Neuronal stem cell (in vitro differentiated cells): ENCODE data around the gene HLA-C.
"Not testable (repeated sequence)": the region's sequence is repeated elsewhere in the genome, so short reads cannot be mapped to it uniquely, and the experiment has no call there.

ENCODE experiments used
- DNase-seq: peaks from one replicate; pipeline ENCODE4 v3.0.0-alpha.2; 2013; ENCODE audit warnings: low spot score
- H2AFZ ChIP-seq: one replicate; pipeline ENCODE4 v1.6.1; 2013; ENCODE audit warnings: mild to moderate bottlenecking, low read length, inconsistent platforms
- H2AK5ac ChIP-seq: 2 replicates; pipeline ENCODE4 v1.6.1; 2013; ENCODE audit warnings: low read depth, mild to moderate bottlenecking, inconsistent platforms, low read length, moderate library complexity, mixed read lengths
- H2BK120ac ChIP-seq: 2 replicates; pipeline ENCODE4 v1.6.1; 2013; ENCODE audit warnings: low read depth, mild to moderate bottlenecking, inconsistent platforms, low read length, moderate library complexity, mixed read lengths
- H2BK12ac ChIP-seq: one replicate; pipeline ENCODE4 v1.6.1; 2013; ENCODE audit warnings: low read length, inconsistent platforms
- H2BK15ac ChIP-seq: 2 replicates; pipeline ENCODE4 v1.6.1; 2013; ENCODE audit warnings: mild to moderate bottlenecking, low read length, inconsistent platforms, mixed read lengths
- H2BK5ac ChIP-seq: one replicate; pipeline ENCODE4 v1.6.1; 2013; ENCODE audit warnings: inconsistent platforms, mild to moderate bottlenecking, low read length, moderate library complexity
- H3K14ac ChIP-seq: one replicate; pipeline ENCODE4 v1.6.1; 2013; ENCODE audit warnings: low read length, inconsistent platforms
- H3K18ac ChIP-seq: 2 replicates; pipeline ENCODE4 v1.6.1; 2013; ENCODE audit warnings: low read length, inconsistent platforms
- H3K23ac ChIP-seq: 2 replicates; pipeline ENCODE4 v1.6.1; 2013; ENCODE audit warnings: low read depth, mild to moderate bottlenecking, mixed read lengths, low read length, inconsistent platforms; ENCODE audit not compliant: poor library complexity
- H3K27ac ChIP-seq: replicated peaks from 3 replicates; pipeline ENCODE4 v1.5.1; 2013; ENCODE audit warnings: low read length, inconsistent platforms
- H3K27me3 ChIP-seq, 3 experiments: 2 replicates each; pipeline ENCODE4 v1.6.1; 2013; ENCODE audit warnings: low read length in 3 of 3, mild to moderate bottlenecking in 2 of 3, inconsistent platforms in 1 of 3, low read depth in 1 of 3, mixed read lengths in 1 of 3, moderate library complexity in 1 of 3; ENCODE audit not compliant: control insufficient read depth in 3 of 3, insufficient read depth in 3 of 3
- H3K36me3 ChIP-seq, 2 donors: replicated peaks in 1 of 2; 2 replicates each; pipeline ENCODE4 v1.6.1; 2013; ENCODE audit warnings: low read length in 2 of 2; ENCODE audit not compliant: control insufficient read depth in 2 of 2, insufficient read depth in 2 of 2
- H3K4ac ChIP-seq: 2 replicates; pipeline ENCODE4 v1.6.1; 2013; ENCODE audit warnings: inconsistent platforms, mild to moderate bottlenecking, low read length, moderate library complexity
- H3K4me1 ChIP-seq, 2 donors: 1 replicate in 1 of 2; 2 replicates in 1 of 2; pipeline ENCODE4 v1.6.1; 2013; ENCODE audit warnings: low read length in 2 of 2, low read depth in 1 of 2; ENCODE audit not compliant: control insufficient read depth in 2 of 2, insufficient read depth in 1 of 2
- H3K4me2 ChIP-seq: one replicate; pipeline ENCODE4 v1.6.1; 2013; ENCODE audit warnings: mild to moderate bottlenecking, low read length, inconsistent platforms; ENCODE audit not compliant: insufficient read depth, poor library complexity, severe bottlenecking
- H3K4me3 ChIP-seq, 2 donors: 2 replicates each; pipeline ENCODE4 v1.5.1; 2013; ENCODE audit warnings: low read length in 2 of 2, mild to moderate bottlenecking in 2 of 2, inconsistent platforms in 1 of 2, moderate library complexity in 1 of 2
- H3K79me1 ChIP-seq: one replicate; pipeline ENCODE4 v1.6.1; 2013; ENCODE audit warnings: low read depth, mild to moderate bottlenecking, inconsistent platforms, low read length, moderate library complexity
- H3K9ac ChIP-seq: one replicate; pipeline ENCODE4 v1.6.1; 2013; ENCODE audit warnings: mild to moderate bottlenecking, low read depth, low read length, inconsistent platforms; ENCODE audit not compliant: poor library complexity
- H3K9me3 ChIP-seq, 2 donors: replicated peaks in 1 of 2; 2 replicates each; pipeline versions ENCODE3 to v1.6.1; 2013; ENCODE audit warnings: low read length in 2 of 2, mild to moderate bottlenecking in 2 of 2, inconsistent platforms in 1 of 2, low read depth in 1 of 2, mixed read lengths in 1 of 2, moderate library complexity in 1 of 2; ENCODE audit not compliant: control insufficient read depth in 2 of 2, insufficient read depth in 1 of 2
- H4K8ac ChIP-seq: one replicate; pipeline ENCODE4 v1.6.1; 2013; ENCODE audit warnings: low read depth, mild to moderate bottlenecking, inconsistent platforms, low read length, moderate library complexity
- H4K91ac ChIP-seq: one replicate; pipeline ENCODE4 v1.6.1; 2013; ENCODE audit warnings: low read length, low read depth, mild to moderate bottlenecking, inconsistent platforms; ENCODE audit not compliant: poor library complexity
- WGBS, 2 donors: extraction: QIAGEN DNeasy Blood & Tissue Kit; methylation state at CpG; one replicate each; pipeline ENCODE4 v1.1.7; 2013; ENCODE audit warnings: missing lambda C conversion rate in 2 of 2, mixed read lengths in 1 of 2; ENCODE audit not compliant: insufficient read length in 2 of 2, insufficient replicate concordance in 1 of 2; ENCODE audit errors: extremely low coverage in 2 of 2; 5-methylcytosine and 5-hydroxymethylcytosine counted together

HLA-C gene

GRCh38 chr6:31259995-31260394, 11.9 kb downstream of the HLA-C start:
- H3K14ac ChIP-seq, H3K36me3 ChIP-seq, H2BK12ac ChIP-seq, H3K4ac ChIP-seq, H3K4me3 ChIP-seq, H2AFZ ChIP-seq, H3K9me3 ChIP-seq, H3K27me3 ChIP-seq, H2AK5ac ChIP-seq, H2BK15ac ChIP-seq, H4K91ac ChIP-seq, DNase-seq, H3K79me1 ChIP-seq, H4K8ac ChIP-seq, H3K18ac ChIP-seq, H3K9ac ChIP-seq, H3K23ac ChIP-seq, H3K27ac ChIP-seq, H3K4me2 ChIP-seq, H3K4me1 ChIP-seq, H2BK120ac ChIP-seq, H2BK5ac ChIP-seq: not testable (repeated sequence)
- no CpG with 5 or more reads among the region's 3 CpGs for WGBS, 2 donors

GRCh38 chr6:31252625-31253024, 19.3 kb downstream of the HLA-C start:
- no peak overlapping the region for H4K91ac ChIP-seq
- H3K9me3 ChIP-seq, result no peaks in the 10 kb centered on the region
- no CpG with 5 or more reads among the region's 3 CpGs for WGBS, 2 donors
- no peak overlapping the region for H2BK12ac ChIP-seq
- peaks cover 0 to 3% (median 0%) of the 10 kb centered on the region in 3 experiments for H3K27me3 ChIP-seq
- no peak overlapping the region for H3K18ac ChIP-seq
- no peak overlapping the region for H3K4ac ChIP-seq
- H3K23ac ChIP-seq, result no peak overlapping the region
- no peaks in the 10 kb centered on the region for H3K36me3 ChIP-seq
- no peaks in the 10 kb centered on the region for H3K4me1 ChIP-seq
- no peak overlapping the region for H2BK120ac ChIP-seq
- H2AFZ ChIP-seq, result no peak overlapping the region
- DNase-seq, result no peak
- H3K4me3 ChIP-seq, result no peak overlapping the region
- H3K27ac ChIP-seq, result no peak overlapping the region
- no peak overlapping the region for H2BK15ac ChIP-seq
- H3K14ac ChIP-seq, result no peak overlapping the region
- no peak overlapping the region for H4K8ac ChIP-seq
- no peak overlapping the region for H3K4me2 ChIP-seq
- no peak overlapping the region for H3K9ac ChIP-seq
- H2BK5ac ChIP-seq, result no peak overlapping the region
- H2AK5ac ChIP-seq, result no peak overlapping the region
- H3K79me1 ChIP-seq, result no peaks in the 10 kb centered on the region

GRCh38 chr6:31251261-31251660, 20.6 kb downstream of the HLA-C start:
- Histone ChIP-seq H3K79me1 (no peaks in the 10 kb centered on the region), H2BK5ac (no peak overlapping the region), H3K36me3 (no peaks in the 10 kb centered on the region), H3K9me3 (no peaks in the 10 kb centered on the region), H4K8ac (no peak overlapping the region), H3K4ac (no peak overlapping the region), H2BK120ac (no peak overlapping the region), H3K9ac (no peak overlapping the region), H2AFZ (no peak overlapping the region), H3K4me3 (no peak overlapping the region), H3K27me3 (peaks cover 0 to 3% (median 0%) of the 10 kb centered on the region in 3 experiments), H2AK5ac (no peak overlapping the region), H3K14ac (no peak overlapping the region), H3K23ac (no peak overlapping the region), H3K4me2 (no peak overlapping the region), H3K27ac (no peak overlapping the region), H4K91ac (no peak overlapping the region), H2BK12ac (no peak overlapping the region), H3K4me1 (peaks cover 0 to 1% of the 10 kb centered on the region in 2 donors), H2BK15ac (no peak overlapping the region), H3K18ac (no peak overlapping the region)
- no peak for DNase-seq
- WGBS, 2 donors, result no CpG with 5 or more reads among the region's 4 CpGs

- H3K18ac ChIP-seq, result no peak overlapping the region
- H3K36me3 ChIP-seq, result no peaks in the 10 kb centered on the region
- no peaks in the 10 kb centered on the region for H3K9me3 ChIP-seq
- H2BK12ac ChIP-seq, result no peak overlapping the region
- no peak overlapping the region for H2BK120ac ChIP-seq
- no peak overlapping the region for H2AFZ ChIP-seq
- WGBS, 2 donors, result no CpG with 5 or more reads among the region's 2 CpGs
- peaks cover 0 to 3% (median 0%) of the 10 kb centered on the region in 3 experiments for H3K27me3 ChIP-seq
- H3K4ac ChIP-seq, result no peak overlapping the region
- H3K79me1 ChIP-seq, result no peaks in the 10 kb centered on the region
- H3K9ac ChIP-seq, result no peak overlapping the region
- no peak overlapping the region for H2BK5ac ChIP-seq
- H3K4me2 ChIP-seq, result no peak overlapping the region
- no peak overlapping the region for H4K91ac ChIP-seq
- H4K8ac ChIP-seq, result no peak overlapping the region
- H3K27ac ChIP-seq, result no peak overlapping the region
- no peak overlapping the region for H2BK15ac ChIP-seq
- H3K4me3 ChIP-seq, result no peak overlapping the region
- no peak for DNase-seq
- no peak overlapping the region for H2AK5ac ChIP-seq
- H3K14ac ChIP-seq, result no peak overlapping the region
- no peak overlapping the region for H3K23ac ChIP-seq
- peaks cover 0 to 3% of the 10 kb centered on the region in 2 donors for H3K4me1 ChIP-seq
Measured at GRCh38 chr6:31249184-31249583, 22.7 kb downstream of the HLA-C start.
